ENCODE measurements around the gene ATXN10. TPM values are rescaled to one million over a fixed set of nuclear protein-coding genes. Genes with fewer than 3 reads are reported as not detected.

ATXN10 gene
- total and polyA plus RNA-seq, 2 of the 13 experiments (the other 11 are each of a cell fraction or from before 2014, with no cell fraction given) = 60.1 to 194 TPM

GRCh38 chr22:45645526-45646414, 25.9 kb upstream of the ATXN10 start (continued):
- TF ChIP-seq ETV5 (CRISPR knock-in tag; IDR thresholded peaks at IDR 0.05; ENCODE audit: borderline replicate concordance) (no peak), YEATS2 (CRISPR knock-in tag; IDR thresholded peaks at IDR 0.05; ENCODE audit: borderline replicate concordance) (no peak), FOXC1 (CRISPR knock-in tag; IDR thresholded peaks at IDR 0.05; ENCODE audit: borderline replicate concordance) (peak; percentile 62; the same call in 1 of the 2 replicates), ZNF468 (CRISPR knock-in tag; IDR thresholded peaks at IDR 0.05) (0 out of 2 replicates have a peak, but pooled peaks have one; percentile 31), SPEN (CRISPR knock-in tag; IDR thresholded peaks at IDR 0.05; ENCODE audit: low read depth) (peak; percentile 51; the same call in 1 of the 2 replicates), ZNF138 (CRISPR knock-in tag; IDR thresholded peaks at IDR 0.05; ENCODE audit: low read depth) (0 out of 2 replicates have a peak, but pooled peaks have one; percentile 47), ZNF205 (CRISPR knock-in tag; IDR thresholded peaks at IDR 0.05) (no peak), TERF1 (CRISPR knock-in tag; IDR thresholded peaks at IDR 0.05) (no peak), SOX5 (CRISPR knock-in tag; IDR thresholded peaks at IDR 0.05; ENCODE audit: borderline replicate concordance) (no peak), SMAD1 (CRISPR knock-in tag; IDR thresholded peaks at IDR 0.05; ENCODE audit: borderline replicate concordance, low read depth) (peak; percentile 52; the same call in 1 of the 2 replicates), SUZ12 (IDR thresholded peaks at IDR 0.05; ENCODE audit: low read depth, low read length) (no peak), ETS1 (CRISPR knock-in tag; IDR thresholded peaks at IDR 0.05) (0 out of 2 replicates have a peak, but pooled peaks have one; percentile 67), ZBTB25 (CRISPR knock-in tag; IDR thresholded peaks at IDR 0.05) (no peak), KLF16 (CRISPR knock-in tag; IDR thresholded peaks at IDR 0.05) (0 out of 4 replicates have a peak, but pooled peaks of 1 of the 2 experiments have one; percentile 19), HNRNPK (IDR thresholded peaks at IDR 0.05; ENCODE audit: low read depth, low read length, poor library complexity, severe bottlenecking) (peak; percentile 19), ZNF710 (CRISPR knock-in tag; IDR thresholded peaks at IDR 0.05; ENCODE audit: borderline replicate concordance) (peak; percentile 16; the same call in 1 of the 2 replicates), ZMYM3 (CRISPR knock-in tag; IDR thresholded peaks at IDR 0.05) (0 out of 2 replicates have a peak, but pooled peaks have one; percentile 14)

Measured in HepG2 (cell line).